Measurements from ENCODE around the gene ANKRA2. TPM values are rescaled to one million over a fixed set of nuclear protein-coding genes. Genes with fewer than 3 reads are reported as not detected.

The ANKRA2 gene
- total and polyA plus RNA-seq, 2 experiments from 2014 or later, result 23.6 to 26.4 TPM

- Histone ChIP-seq H3K4me1 (ENCODE audit: insufficient read depth) (no peaks in the 10 kb centered on the region), H3K36me3 (replicated peaks; ENCODE audit: insufficient read depth, low read depth) (no peaks in the 10 kb centered on the region), H4K20me1 (ENCODE audit: insufficient read depth, poor library complexity, severe bottlenecking) (no peaks in the 10 kb centered on the region), H3K9me3 (ENCODE audit: low read depth) (no peaks in the 10 kb centered on the region), H3K79me2 (no peaks in the 10 kb centered on the region), H3K4me2 (no peak overlapping the region), H3K27ac (no peak overlapping the region), H3K9me2 (replicated peaks; ENCODE audit: insufficient read depth) (no peaks in the 10 kb centered on the region), H3K4me3 (no peak overlapping the region), H2AFZ (no peak overlapping the region), H3K27me3 (no peaks in the 10 kb centered on the region)
- 57% methylated on average over 3 of the region's 3 CpGs for WGBS (ENCODE audit: low lambda C conversion rate, missing lambda C conversion rate)
- TF ChIP-seq CTCF (IDR thresholded peaks at IDR 0.05; ENCODE audit: poor library complexity) (no peak), EZH2 (IDR thresholded peaks at IDR 0.05; ENCODE audit: borderline replicate concordance) (no peak), EZH2phosphoT487 (IDR thresholded peaks at IDR 0.05; ENCODE audit: low read depth, severe bottlenecking, unreplicated experiment) (no peak)
- DNase-seq (ENCODE audit: low spot score), result no peak
Observed at GRCh38 chr5:73606206-73606753, 40.8 kb upstream of the ANKRA2 start.

- no peaks in the 10 kb centered on the region for H4K20me1 ChIP-seq (ENCODE audit: insufficient read depth, poor library complexity, severe bottlenecking)
- peak; percentile 37 for DNase-seq (ENCODE audit: low spot score)
- no peak overlapping the region for H2AFZ ChIP-seq
- no peak for TF ChIP-seq EZH2phosphoT487 (IDR thresholded peaks at IDR 0.05; ENCODE audit: low read depth, severe bottlenecking, unreplicated experiment)
- TF ChIP-seq EZH2 (IDR thresholded peaks at IDR 0.05; ENCODE audit: borderline replicate concordance), result no peak
- no peak for TF ChIP-seq CTCF (IDR thresholded peaks at IDR 0.05; ENCODE audit: poor library complexity)
- H3K27ac ChIP-seq, result no peak overlapping the region
- WGBS (ENCODE audit: low lambda C conversion rate, missing lambda C conversion rate), result 76% methylated on average over 8 of the region's 8 CpGs
- H3K9me3 ChIP-seq (ENCODE audit: low read depth), result no peaks in the 10 kb centered on the region
- no peaks in the 10 kb centered on the region for H3K27me3 ChIP-seq
- no peaks in the 10 kb centered on the region for H3K4me1 ChIP-seq (ENCODE audit: insufficient read depth)
- no peaks in the 10 kb centered on the region for H3K9me2 ChIP-seq (replicated peaks; ENCODE audit: insufficient read depth)
- H3K36me3 ChIP-seq (replicated peaks; ENCODE audit: insufficient read depth, low read depth), result no peaks in the 10 kb centered on the region
- no peaks in the 10 kb centered on the region for H3K79me2 ChIP-seq
- H3K4me2 ChIP-seq, result no peak overlapping the region
- H3K4me3 ChIP-seq, result no peak overlapping the region
Observed at GRCh38 chr5:73605223-73606087, 40.0 kb upstream of the ANKRA2 start.

GRCh38 chr5:73603998-73604397, 38.6 kb upstream of the ANKRA2 start:
- TF ChIP-seq EZH2 (IDR thresholded peaks at IDR 0.05; ENCODE audit: borderline replicate concordance) (no peak), CTCF (IDR thresholded peaks at IDR 0.05; ENCODE audit: poor library complexity) (no peak), EZH2phosphoT487 (IDR thresholded peaks at IDR 0.05; ENCODE audit: low read depth, severe bottlenecking, unreplicated experiment) (no peak)
- Histone ChIP-seq H3K36me3 (replicated peaks; ENCODE audit: insufficient read depth, low read depth) (no peaks in the 10 kb centered on the region), H2AFZ (no peak overlapping the region), H4K20me1 (ENCODE audit: insufficient read depth, poor library complexity, severe bottlenecking) (no peaks in the 10 kb centered on the region), H3K4me1 (ENCODE audit: insufficient read depth) (no peaks in the 10 kb centered on the region), H3K9me3 (ENCODE audit: low read depth) (no peaks in the 10 kb centered on the region), H3K4me3 (no peak overlapping the region), H3K27me3 (no peaks in the 10 kb centered on the region), H3K27ac (no peak overlapping the region), H3K9me2 (replicated peaks; ENCODE audit: insufficient read depth) (no peaks in the 10 kb centered on the region), H3K4me2 (no peak overlapping the region), H3K79me2 (no peaks in the 10 kb centered on the region)
- 96% methylated on average over 5 of the region's 5 CpGs for WGBS (ENCODE audit: low lambda C conversion rate, missing lambda C conversion rate)
- DNase-seq (ENCODE audit: low spot score), result no peak
